C4-2B (cell line): Measurements from ENCODE around the gene BNC2.

Source experiments
- H3K27ac ChIP-seq: fragments of 450-650 bp; 2 replicates; pipeline ENCODE4 v1.5.1; 2017
- CTCF ChIP-seq: fragments of 450-650 bp; conservative IDR thresholded peaks from 2 replicates; pipeline ENCODE4 v1.5.1; 2017; ENCODE audit warnings: mild to moderate bottlenecking
- ZFX ChIP-seq: fragments of 450-650 bp; IDR thresholded peaks from 2 replicates; pipeline ENCODE4 v1.6.1; 2017

BNC2 gene

GRCh38 chr9:16701347-16701746 lies 169.1 kb downstream of the BNC2 start:
- peak overlapping the region; percentile 73; the same call in 1 of the 2 replicates for H3K27ac ChIP-seq
- TF ChIP-seq ZFX (no peak), CTCF (no peak)

- TF ChIP-seq ZFX (no peak), CTCF (no peak)
- H3K27ac ChIP-seq, result no peak overlapping the region
Observed at GRCh38 chr9:16693616-16694015, 176.9 kb downstream of the BNC2 start.

- H3K27ac ChIP-seq, result no peak overlapping the region
- TF ChIP-seq CTCF (no peak), ZFX (no peak)
Observed at GRCh38 chr9:16690628-16691027, 179.8 kb downstream of the BNC2 start.

- no peak overlapping the region for H3K27ac ChIP-seq
- TF ChIP-seq CTCF (no peak), ZFX (no peak)
Observed at GRCh38 chr9:16690205-16690604, 180.3 kb downstream of the BNC2 start.

GRCh38 chr9:16689351-16689938 lies 181.0 kb downstream of the BNC2 start:
- TF ChIP-seq ZFX (no peak), CTCF (no peak)
- no peak overlapping the region for H3K27ac ChIP-seq

- TF ChIP-seq CTCF (no peak), ZFX (no peak)
- H3K27ac ChIP-seq, result no peak overlapping the region
Observed at GRCh38 chr9:16688814-16689213, 181.7 kb downstream of the BNC2 start.

GRCh38 chr9:16687678-16688369 lies 182.6 kb downstream of the BNC2 start:
- TF ChIP-seq CTCF (no peak), ZFX (no peak)
- H3K27ac ChIP-seq, result no peak overlapping the region
